Panc1 (cell line): ENCODE data around the gene DNAJC4.

Experiments
- CTCF ChIP-seq: fragments of 450-650 bp; IDR thresholded peaks from 2 replicates; pipeline ENCODE4 v1.5.1; 2017; ENCODE audit warnings: mild to moderate bottlenecking
- POLR2AphosphoS5 ChIP-seq: IDR thresholded peaks from 2 replicates; pipeline ENCODE4 v1.6.1; 2012; ENCODE audit warnings: mild to moderate bottlenecking, low read depth, low read length, moderate library complexity
- REST ChIP-seq, 2 experiments: IDR thresholded peaks; 2 replicates each; pipeline ENCODE4 v1.6.1; 2011 to 2012; ENCODE audit warnings: low read depth in 2 of 2, control low read depth in 1 of 2, low read length in 1 of 2, mild to moderate bottlenecking in 1 of 2, moderate library complexity in 1 of 2; ENCODE audit not compliant: insufficient read depth in 1 of 2
- SIN3A ChIP-seq: IDR thresholded peaks from 2 replicates; pipeline ENCODE4 v1.6.1; 2012; ENCODE audit warnings: low read depth, mild to moderate bottlenecking, low read length, moderate library complexity, borderline replicate concordance; ENCODE audit not compliant: insufficient read depth
- TCF7L2 ChIP-seq: IDR thresholded peaks from 2 replicates; pipeline ENCODE4 v1.6.1; 2011; ENCODE audit warnings: mild to moderate bottlenecking, low read depth, low read length, inconsistent platforms

- TF ChIP-seq CTCF: no peak
- TF ChIP-seq TCF7L2: no peak
- TF ChIP-seq SIN3A: no peak
- TF ChIP-seq POLR2AphosphoS5: no peak
- TF ChIP-seq REST (IDR thresholded peaks at IDR 0.05; ENCODE audit: insufficient read depth in 1 of 2, low read depth in 2 of 2, low read length in 1 of 2): no peak
These were observed 51.8 kb downstream of the DNAJC4 start for GRCh38 chr11:64281957-64282770.
